GM19238 (cell line): ENCODE measurements around the gene CCDC74A.
"Not testable (repeated sequence)": the region's sequence is repeated elsewhere in the genome, so short reads cannot be mapped to it uniquely, and the experiment has no call there.

ENCODE experiments used
- DNase-seq: peaks from one replicate; pipeline ENCODE4 v3.0.0; 2011; ENCODE audit warnings: low spot score; ENCODE audit not compliant: insufficient read length

CCDC74A gene

GRCh38 chr2:131556998-131557397, 29.3 kb downstream of the CCDC74A start:
- no peak for DNase-seq

- no peak for DNase-seq
These were observed 30.1 kb downstream of the CCDC74A start for GRCh38 chr2:131557558-131558321.

GRCh38 chr2:131566371-131566770, 38.7 kb downstream of the CCDC74A start:
- DNase-seq, result no peak

GRCh38 chr2:131567891-131568290, 40.2 kb downstream of the CCDC74A start:
- DNase-seq, result no peak

- DNase-seq, result not testable (repeated sequence)
These were observed 40.7 kb downstream of the CCDC74A start for GRCh38 chr2:131568401-131568800.

- no peak for DNase-seq
These were observed 44.5 kb downstream of the CCDC74A start for GRCh38 chr2:131572175-131572574.

- no peak for DNase-seq
These were observed 50.1 kb downstream of the CCDC74A start for GRCh38 chr2:131577812-131578211.

- no peak for DNase-seq
These were observed 52.5 kb downstream of the CCDC74A start for GRCh38 chr2:131580187-131580586.
